Aorta (tissue), 5 donors: Measurements from ENCODE around the gene TMEM101. TPM values are rescaled to one million over a fixed set of nuclear protein-coding genes. Genes with fewer than 3 reads are reported as not detected.
"Not testable (repeated sequence)": the region's sequence is repeated elsewhere in the genome, so short reads cannot be mapped to it uniquely, and the experiment has no call there.

ENCODE experiments used
- ATAC-seq: fragments of 200-7000 bp; cut with Tn5 transposase; one replicate; pipeline ENCODE4 v1.9.1; 2022; ENCODE audit warnings: moderate library complexity; ENCODE audit not compliant: low FRiP score
- DNase-seq, 2 donors: peaks; one replicate each; pipeline ENCODE4 v3.0.0-alpha.2; 2020
- H3K27ac ChIP-seq, 2 donors: one replicate each; pipeline ENCODE4 v1.5.1; 2013; ENCODE audit warnings: low read length in 2 of 2, mild to moderate bottlenecking in 2 of 2, moderate library complexity in 2 of 2, control low read depth in 1 of 2, inconsistent platforms in 1 of 2, low read depth in 1 of 2
- H3K27me3 ChIP-seq, 2 donors: one replicate each; pipeline ENCODE4 v1.6.1; 2013; ENCODE audit warnings: control low read depth in 1 of 2, low read length in 1 of 2, mild to moderate bottlenecking in 1 of 2, moderate library complexity in 1 of 2; ENCODE audit not compliant: insufficient read depth in 2 of 2, control insufficient read depth in 1 of 2
- H3K36me3 ChIP-seq, 2 donors: one replicate each; pipeline ENCODE4 v1.6.1; 2013; ENCODE audit warnings: control low read depth in 1 of 2, low read length in 1 of 2, mild to moderate bottlenecking in 1 of 2; ENCODE audit not compliant: insufficient read depth in 2 of 2, control insufficient read depth in 1 of 2
- H3K4me1 ChIP-seq, 2 donors: one replicate each; pipeline ENCODE4 v1.6.1; 2013; ENCODE audit warnings: low read length in 2 of 2, control low read depth in 1 of 2, mild to moderate bottlenecking in 1 of 2, moderate library complexity in 1 of 2; ENCODE audit not compliant: insufficient read depth in 2 of 2, control insufficient read depth in 1 of 2
- H3K4me3 ChIP-seq, 2 donors: one replicate each; pipeline ENCODE4 v1.5.1; 2013; ENCODE audit warnings: low read length in 2 of 2, control low read depth in 1 of 2, mild to moderate bottlenecking in 1 of 2
- H3K9me3 ChIP-seq: one replicate; pipeline ENCODE4 v1.6.1; 2013; ENCODE audit warnings: mild to moderate bottlenecking, low read length; ENCODE audit not compliant: control insufficient read depth
- WGBS, 2 donors: extraction: QIAGEN DNeasy Blood & Tissue Kit; methylation state at CpG; one replicate each; pipeline ENCODE4 v1.1.7; 2013; 5-methylcytosine and 5-hydroxymethylcytosine counted together
- intact Hi-C, 2 donors: fragments of 100-400 bp; cut with DNase I; formaldehyde crosslinking; loops; one replicate each; pipeline versions ENCODE4 v1.14.2 to v1.15.0; 2022
- polyA plus RNA-seq, 2 donors: library from polyadenylated mRNA; stranded (reverse); fragments of 200-250 nt; gene quantifications; one replicate each; pipeline ENCODE4 v1.2.3, GENCODE V29; 2013
- total RNA-seq, 2 donors: library from RNA; stranded (reverse); fragmentation: NEBNext Ultra II Directional; extraction: Animal tissue kit (Norgen Biotek cat#: 25700); gene quantifications; one replicate each; pipeline ENCODE4 v1.2.1, GENCODE V29; 2021
- donor health status: healthy with polysubstance abuse.
- donor health status: Bipolar disorder and iron deficiency.
- donor health status: DM: no; HTN: no; CAD: no.
- donor health status: DM: no; HTN: no; CAD: no.
- donor health status: DM: yes; HTN: yes; CAD: no.

TMEM101 gene
- total and polyA plus RNA-seq, 4 donors, result 15.2 to 25.0 (median 19.1) TPM

DNA sequence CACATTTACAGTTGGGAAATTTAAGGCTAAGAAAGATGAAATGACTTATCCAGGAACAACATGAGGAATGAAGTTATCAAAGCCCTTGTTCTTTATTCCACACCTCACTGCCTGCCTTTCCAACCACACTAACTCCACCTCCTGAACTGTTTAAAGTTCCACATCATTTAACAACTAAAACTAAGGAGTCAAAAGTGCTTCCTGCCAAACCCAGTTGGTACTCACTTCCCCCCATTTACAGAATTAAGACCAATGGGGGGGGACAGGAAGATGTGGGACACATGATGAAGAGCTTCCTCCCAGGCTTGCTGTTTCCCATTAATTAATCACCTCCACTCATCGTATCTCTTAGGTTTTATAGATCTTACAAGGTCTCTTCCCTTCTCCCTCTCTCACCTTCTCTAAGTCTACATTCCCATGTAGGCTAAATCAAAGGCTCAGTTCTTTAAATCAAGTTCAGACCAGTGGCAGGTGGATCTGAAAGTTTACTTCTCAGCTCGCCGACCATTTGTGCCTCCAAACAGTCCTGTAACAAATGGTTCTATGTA is 19.2 kb upstream of the TMEM101 start:
- intact Hi-C loops, result no loop called here
- no peak overlapping the region for H3K27ac ChIP-seq
- WGBS, 2 donors, result 72 to 78% methylated on average over 3 of the region's 3 CpGs
- H3K4me1 ChIP-seq, result no peaks in the 10 kb centered on the region
- DNase-seq, result no peak
- no peak overlapping the region for H3K4me3 ChIP-seq
- H3K9me3 ChIP-seq, result no peaks in the 10 kb centered on the region
- ATAC-seq, result no peak
- H3K36me3 ChIP-seq, result peaks cover 0 to 2% of the 10 kb centered on the region in 2 donors
- no peaks in the 10 kb centered on the region for H3K27me3 ChIP-seq

DNA sequence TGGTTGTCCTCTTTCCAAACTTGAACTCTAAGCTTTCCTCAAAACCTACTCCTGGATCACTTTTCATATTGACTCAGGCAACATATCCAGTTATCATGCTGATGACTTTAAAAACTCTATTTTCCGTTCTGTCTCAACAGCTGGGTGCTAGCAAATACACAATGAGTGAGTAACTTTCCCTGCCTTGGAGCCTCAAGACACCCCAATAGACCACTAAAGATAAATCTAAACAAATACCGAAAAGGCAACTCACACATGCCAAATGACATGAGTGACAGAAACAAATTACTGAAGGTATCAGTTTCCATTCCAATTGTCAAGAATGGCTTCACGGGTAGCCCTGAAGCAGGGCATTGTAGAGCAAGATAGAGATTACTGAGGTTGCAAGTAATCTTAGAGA is 15.7 kb upstream of the TMEM101 start:
- Histone ChIP-seq H3K27ac (no peak overlapping the region), H3K27me3 (no peaks in the 10 kb centered on the region), H3K4me3 (no peak overlapping the region), H3K4me1 (no peaks in the 10 kb centered on the region), H3K36me3 (no peaks in the 10 kb centered on the region), H3K9me3 (no peaks in the 10 kb centered on the region)
- WGBS, 2 donors, result 79 to 89% methylated on average over 3 of the region's 3 CpGs
- intact Hi-C loops, result no loop called here
- ATAC-seq (no peak), DNase-seq (no peak)

DNA sequence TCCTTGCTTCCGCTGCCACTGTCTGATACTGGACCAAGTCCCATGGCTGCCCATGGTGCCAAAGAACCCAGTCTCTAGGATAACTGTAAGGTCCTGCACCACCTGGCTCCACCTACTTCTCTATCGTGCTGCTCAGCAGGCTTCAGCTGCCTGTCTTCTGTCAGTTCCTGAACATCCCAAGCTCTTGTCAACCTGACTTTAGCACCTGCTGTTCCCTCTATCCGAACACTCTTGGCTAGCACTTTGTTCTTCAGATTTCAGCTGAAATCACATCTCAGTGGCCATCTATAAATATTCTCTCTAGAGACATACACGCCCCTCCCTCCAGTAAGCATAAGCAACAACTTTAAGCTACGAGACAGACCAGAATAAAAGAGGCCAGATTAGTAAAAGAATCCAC is 15.0 kb upstream of the TMEM101 start:
- Histone ChIP-seq H3K36me3 (no peaks in the 10 kb centered on the region), H3K9me3 (no peaks in the 10 kb centered on the region), H3K4me3 (no peak overlapping the region), H3K4me1 (no peaks in the 10 kb centered on the region), H3K27me3 (no peaks in the 10 kb centered on the region), H3K27ac (no peak overlapping the region)
- DNase-seq (no peak), ATAC-seq (no peak)
- WGBS, 2 donors, result 61 to 73% methylated on average over 5 of the region's 5 CpGs
- intact Hi-C loops, result no loop called here

DNA sequence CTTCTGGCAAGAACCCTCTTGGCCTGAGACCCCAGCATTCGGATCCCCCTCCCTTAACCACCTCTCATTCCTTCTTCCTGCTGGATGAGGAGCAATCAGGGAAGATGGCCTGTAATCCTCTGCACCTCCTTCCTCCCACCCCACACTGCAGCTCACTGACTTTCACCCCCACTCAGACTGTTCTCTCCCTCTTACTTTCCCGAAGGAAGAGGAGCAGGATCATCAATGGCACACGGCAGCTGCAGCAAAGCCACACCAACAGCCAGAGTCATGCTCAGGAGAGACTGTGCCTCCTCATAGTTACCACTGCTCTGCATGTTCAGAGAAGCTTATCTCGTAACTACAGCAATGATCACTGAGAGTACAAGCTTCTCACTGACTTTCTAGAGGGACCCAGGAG is 10.1 kb upstream of the TMEM101 start:
- no peak for DNase-seq
- 83 to 84% methylated on average over 4 of the region's 4 CpGs for WGBS, 2 donors

DNA sequence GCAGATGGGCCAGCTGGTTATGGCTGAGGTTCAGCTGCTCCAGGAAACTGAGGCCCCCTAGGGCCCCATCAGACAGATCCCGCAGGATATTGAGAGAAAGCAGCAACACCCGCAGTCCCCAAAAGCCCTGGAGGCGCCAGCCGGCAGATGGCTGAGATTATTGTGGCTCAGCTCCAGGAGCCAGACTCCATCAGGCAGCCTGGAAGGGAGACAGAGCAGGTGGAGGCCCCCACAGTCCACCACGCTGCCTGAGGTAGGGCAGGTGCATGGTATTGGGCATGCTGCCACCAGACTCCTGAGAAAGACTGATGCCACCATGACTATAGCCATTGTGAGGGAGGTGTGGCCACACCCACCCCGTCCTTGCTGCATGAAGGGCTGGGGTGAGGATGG is 9.5 kb upstream of the TMEM101 start:
- 47 to 50% methylated on average over 6 of the region's 6 CpGs for WGBS, 2 donors
- no peak overlapping the region for H3K4me3 ChIP-seq
- no peaks in the 10 kb centered on the region for H3K4me1 ChIP-seq
- H3K27me3 ChIP-seq, result no peaks in the 10 kb centered on the region
- no peaks in the 10 kb centered on the region for H3K36me3 ChIP-seq
- H3K27ac ChIP-seq, result no peak overlapping the region
- intact Hi-C loops, result no loop called here
- ATAC-seq (no peak), DNase-seq (no peak)
- H3K9me3 ChIP-seq, result no peaks in the 10 kb centered on the region

More for the DNA sequence above, 10.1 kb upstream of the TMEM101 start:
- intact Hi-C loops, result no loop called here
- H3K4me3 ChIP-seq, result no peak overlapping the region
- H3K36me3 ChIP-seq, result no peaks in the 10 kb centered on the region
- H3K27me3 ChIP-seq, result no peaks in the 10 kb centered on the region
- no peaks in the 10 kb centered on the region for H3K4me1 ChIP-seq
- ATAC-seq, result no peak
- no peaks in the 10 kb centered on the region for H3K9me3 ChIP-seq
- H3K27ac ChIP-seq, result no peak overlapping the region

DNA sequence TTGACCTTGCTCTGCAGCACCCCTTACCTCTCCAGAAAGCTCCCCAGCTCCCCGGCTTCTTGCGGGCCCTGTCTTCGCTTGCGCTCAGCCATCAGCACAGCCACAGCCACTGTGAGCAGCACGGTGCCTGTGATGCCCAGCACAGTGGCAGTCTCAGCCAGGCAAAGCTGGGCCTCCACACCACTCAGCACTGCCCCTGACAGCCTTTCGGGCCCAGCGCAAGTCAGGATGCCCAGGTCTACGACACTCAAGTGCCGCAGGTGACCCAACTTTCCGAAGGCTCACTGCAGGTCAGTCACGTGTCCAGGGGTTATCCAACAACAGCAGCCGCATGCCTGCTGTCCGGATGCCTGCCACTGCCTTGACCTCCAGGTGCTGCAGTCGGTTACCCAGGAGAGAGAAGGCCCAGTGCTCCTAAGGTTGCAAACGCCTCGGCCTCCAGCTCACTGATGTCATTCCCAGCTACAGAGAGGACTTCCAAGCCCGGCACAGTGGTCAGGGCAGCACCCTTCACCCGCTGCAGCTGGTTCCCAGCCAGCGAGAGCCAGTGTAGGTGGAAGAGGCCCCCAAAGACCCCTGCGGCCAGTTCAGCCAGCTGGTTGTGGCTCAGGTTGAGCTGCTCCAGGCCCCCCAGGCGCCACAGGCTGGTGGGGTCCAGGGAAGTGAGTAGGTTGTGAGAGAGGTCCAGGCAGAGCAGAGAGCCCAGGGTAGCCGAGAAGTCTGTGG is 8.9 kb upstream of the TMEM101 start:
- no peaks in the 10 kb centered on the region for H3K9me3 ChIP-seq

DNA sequence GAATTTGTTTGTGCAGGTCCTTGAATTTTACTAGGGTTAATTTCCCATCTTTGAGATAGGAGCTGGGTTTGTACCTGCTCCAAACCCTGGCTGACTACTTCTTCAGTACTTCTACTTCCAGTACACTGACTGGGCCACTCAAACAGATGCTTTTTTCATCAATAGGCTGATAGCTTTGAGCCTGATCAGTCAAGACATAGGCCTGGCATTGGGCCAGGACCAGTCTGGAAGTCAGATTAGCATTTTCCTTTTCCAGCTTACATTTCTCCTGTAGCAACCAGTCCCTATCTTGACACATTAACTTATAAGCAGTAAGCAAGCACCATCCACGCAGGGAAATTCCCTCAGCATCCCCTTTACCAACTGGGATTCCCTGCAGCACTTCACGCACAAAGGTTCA is 7.5 kb upstream of the TMEM101 start:
- no peaks in the 10 kb centered on the region for H3K36me3 ChIP-seq
- H3K27me3 ChIP-seq, result no peaks in the 10 kb centered on the region
- 93% methylated on average over 2 of the region's 2 CpGs for WGBS, 2 donors
- H3K9me3 ChIP-seq, result no peaks in the 10 kb centered on the region
- H3K4me3 ChIP-seq, result no peak overlapping the region
- H3K4me1 ChIP-seq, result no peaks in the 10 kb centered on the region
- DNase-seq, result peak in 1 of 2 donors; percentile 1
- intact Hi-C loops, result no loop called here
- no peak for ATAC-seq
- no peak overlapping the region for H3K27ac ChIP-seq

More for the DNA sequence above, 8.9 kb upstream of the TMEM101 start:
- Histone ChIP-seq H3K36me3 (no peaks in the 10 kb centered on the region), H3K27me3 (no peaks in the 10 kb centered on the region), H3K4me1 (no peaks in the 10 kb centered on the region), H3K4me3 (no peak overlapping the region), H3K27ac (no peak overlapping the region)
- intact Hi-C loops, result no loop called here
- DNase-seq, result peak in 1 of 2 donors; percentile 17
- no peak for ATAC-seq
- 90 to 91% methylated on average over 22 of the region's 22 CpGs for WGBS, 2 donors

DNA sequence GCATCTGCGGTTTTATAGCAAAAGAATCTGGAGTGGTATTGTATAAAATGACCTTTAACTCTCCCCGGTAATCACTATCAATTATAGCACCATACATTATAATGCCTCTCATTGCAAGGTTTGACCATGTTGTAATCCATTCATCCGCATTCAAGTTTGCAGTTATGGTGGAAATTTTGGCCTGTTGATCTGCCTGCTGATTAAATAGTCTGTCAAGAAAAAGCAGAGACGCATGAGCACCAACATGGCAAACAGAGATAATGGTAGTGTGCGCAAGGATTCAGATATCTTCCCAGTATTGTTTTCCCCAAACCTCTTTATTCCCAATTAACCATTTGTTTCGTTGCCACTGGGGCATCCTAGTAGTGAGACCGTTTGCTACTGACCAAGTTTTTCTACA is 6.5 kb upstream of the TMEM101 start:
- H3K4me3 ChIP-seq, H3K4me1 ChIP-seq, intact Hi-C loops, H3K27me3 ChIP-seq, H3K36me3 ChIP-seq, ATAC-seq, H3K27ac ChIP-seq, H3K9me3 ChIP-seq, DNase-seq: not testable (repeated sequence)
- 91 to 94% methylated on average over 7 of the region's 7 CpGs for WGBS, 2 donors

DNA sequence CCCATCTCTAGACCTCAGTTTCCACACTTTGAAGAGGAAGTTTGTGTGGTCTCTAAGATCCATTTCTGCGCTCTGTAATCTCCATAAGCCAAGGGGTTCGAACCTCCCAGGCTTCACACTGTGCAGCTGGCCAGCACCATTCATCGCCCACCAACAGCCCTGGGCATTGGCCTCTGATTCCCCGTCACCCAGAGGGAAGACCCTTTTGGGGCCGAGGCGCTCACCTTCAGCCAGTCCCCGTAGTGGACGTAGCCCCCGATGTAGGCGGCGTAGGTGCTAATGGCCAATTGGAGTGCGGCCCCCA is 678 bp downstream of the TMEM101 start:
- 6 to 8% methylated on average over 12 of the region's 12 CpGs for WGBS, 2 donors
- no peak for ATAC-seq
- intact Hi-C loops, result no loop called here
- no peaks in the 10 kb centered on the region for H3K4me1 ChIP-seq
- H3K27ac ChIP-seq, result no peak overlapping the region
- peaks cover 0 to 3% of the 10 kb centered on the region in 2 donors for H3K36me3 ChIP-seq
- H3K4me3 ChIP-seq, result peak overlapping the region in 1 of 2 donors; percentile 65
- DNase-seq, result peak in 1 of 2 donors; percentile 12
- H3K9me3 ChIP-seq, result no peaks in the 10 kb centered on the region
- no peaks in the 10 kb centered on the region for H3K27me3 ChIP-seq
